ENCODE measurements around the gene SORBS2. TPM values are rescaled to one million over a fixed set of nuclear protein-coding genes. Genes with fewer than 3 reads are reported as not detected.
"Not testable (repeated sequence)": the region's sequence is repeated elsewhere in the genome, so short reads cannot be mapped to it uniquely, and the experiment has no call there.

The SORBS2 gene
- total RNA-seq, 1 donor from 2014 or later = 1.1 TPM

DNA sequence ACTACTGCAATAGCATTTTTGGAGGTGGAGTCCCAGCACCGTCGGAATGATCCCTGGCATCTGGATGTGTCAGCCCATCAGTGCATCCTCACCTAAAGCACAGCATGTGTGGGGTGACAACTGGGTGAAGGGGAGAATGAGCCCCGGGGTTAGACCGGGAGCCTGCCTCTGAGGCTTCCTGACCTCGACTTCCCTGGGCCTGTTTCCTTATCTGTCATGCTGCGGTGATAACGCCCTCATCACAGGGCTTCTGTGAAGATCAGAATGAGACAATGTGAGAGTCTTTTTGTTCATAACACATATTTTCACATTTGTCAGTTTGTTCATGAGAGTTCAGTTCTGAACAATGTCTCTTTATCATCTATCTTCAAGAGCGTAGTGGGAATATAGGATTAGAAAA lies 245.6 kb downstream of the SORBS2 start:
- no peaks in the 10 kb centered on the region for H3K36me3 ChIP-seq (ENCODE audit: control insufficient read depth, insufficient read depth, low read length)
- no peaks in the 10 kb centered on the region for H3K27me3 ChIP-seq (ENCODE audit: control insufficient read depth, insufficient read depth, low read length)
- H3K4me3 ChIP-seq (ENCODE audit: low read depth, low read length) = no peak overlapping the region
- FAIRE-seq (no peak), DNase-seq (ENCODE audit: low read depth) (no peak)
- no peak for TF ChIP-seq CTCF (IDR thresholded peaks at IDR 0.05; ENCODE audit: insufficient read depth, low read length, severe bottlenecking)

GRCh38 chr4:185565696-185566095 lies 246.3 kb downstream of the SORBS2 start:
- DNase-seq (ENCODE audit: low read depth) = no peak
- H3K27me3 ChIP-seq (ENCODE audit: control insufficient read depth, insufficient read depth, low read length) = no peaks in the 10 kb centered on the region
- FAIRE-seq = no peak
- H3K36me3 ChIP-seq (ENCODE audit: control insufficient read depth, insufficient read depth, low read length) = no peaks in the 10 kb centered on the region
- no peak for TF ChIP-seq CTCF (IDR thresholded peaks at IDR 0.05; ENCODE audit: insufficient read depth, low read length, severe bottlenecking)
- no peak overlapping the region for H3K4me3 ChIP-seq (ENCODE audit: low read depth, low read length)

- no peak for TF ChIP-seq CTCF (IDR thresholded peaks at IDR 0.05; ENCODE audit: insufficient read depth, low read length, severe bottlenecking)
- Histone ChIP-seq H3K36me3 (ENCODE audit: control insufficient read depth, insufficient read depth, low read length) (no peaks in the 10 kb centered on the region), H3K27me3 (ENCODE audit: control insufficient read depth, insufficient read depth, low read length) (no peaks in the 10 kb centered on the region), H3K4me3 (ENCODE audit: low read depth, low read length) (no peak overlapping the region)
- FAIRE-seq (no peak), DNase-seq (ENCODE audit: low read depth) (no peak)
These were observed 247.6 kb downstream of the SORBS2 start for GRCh38 chr4:185564349-185564748.

DNA sequence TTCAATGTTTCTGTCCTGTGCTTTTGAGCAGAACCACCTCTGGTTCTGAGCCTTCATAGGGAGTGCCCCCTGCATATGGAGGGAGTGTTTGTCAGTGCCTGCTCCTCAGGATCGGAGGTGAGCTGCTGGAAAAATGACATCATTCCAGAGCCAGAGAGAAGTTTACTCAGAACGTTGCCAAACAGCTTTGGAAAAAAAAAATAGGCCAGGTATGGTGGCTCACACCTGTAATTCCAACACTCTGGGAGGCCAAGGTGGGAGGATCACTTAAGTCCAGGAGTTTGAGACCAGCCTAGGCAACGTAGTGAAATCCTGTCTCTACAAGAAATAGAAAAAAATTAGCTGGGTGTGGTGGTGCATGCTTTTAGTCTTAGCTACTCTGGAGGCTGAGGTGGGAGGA lies 249.5 kb downstream of the SORBS2 start:
- no peaks in the 10 kb centered on the region for H3K27me3 ChIP-seq (ENCODE audit: control insufficient read depth, insufficient read depth, low read length)
- H3K4me3 ChIP-seq (ENCODE audit: low read depth, low read length) = no peak overlapping the region
- FAIRE-seq (no peak), DNase-seq (ENCODE audit: low read depth) (peak; percentile 10)
- no peak for TF ChIP-seq CTCF (IDR thresholded peaks at IDR 0.05; ENCODE audit: insufficient read depth, low read length, severe bottlenecking)
- no peaks in the 10 kb centered on the region for H3K36me3 ChIP-seq (ENCODE audit: control insufficient read depth, insufficient read depth, low read length)

DNA sequence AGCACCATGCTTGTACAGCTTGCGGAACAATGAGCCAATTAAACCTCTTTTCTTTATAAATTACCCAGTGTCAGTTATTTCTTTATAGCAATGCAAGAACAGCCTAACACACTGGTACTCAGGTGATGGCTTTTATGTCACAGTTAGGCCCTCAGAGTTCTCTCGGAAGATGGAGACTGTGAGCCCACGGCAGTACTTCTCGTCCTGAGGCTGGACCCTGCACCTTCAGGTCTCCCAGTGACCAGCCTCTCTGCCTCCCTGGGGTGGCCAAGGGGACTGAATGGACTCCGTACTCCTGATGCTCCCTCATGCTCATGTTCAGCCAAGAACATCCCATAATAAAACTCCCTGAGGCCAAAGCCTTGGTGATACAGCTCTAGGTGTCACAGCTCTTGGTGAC lies 251.7 kb downstream of the SORBS2 start:
- Histone ChIP-seq H3K27me3 (ENCODE audit: control insufficient read depth, insufficient read depth, low read length) (no peaks in the 10 kb centered on the region), H3K4me3 (ENCODE audit: low read depth, low read length) (no peak overlapping the region), H3K36me3 (ENCODE audit: control insufficient read depth, insufficient read depth, low read length) (no peaks in the 10 kb centered on the region)
- no peak for DNase-seq (ENCODE audit: low read depth)
- FAIRE-seq = no peak
- TF ChIP-seq CTCF (IDR thresholded peaks at IDR 0.05; ENCODE audit: insufficient read depth, low read length, severe bottlenecking) = no peak

- DNase-seq (ENCODE audit: low read depth) (peak; percentile 91), FAIRE-seq (peak; percentile 81)
- no peaks in the 10 kb centered on the region for H3K27me3 ChIP-seq (ENCODE audit: control insufficient read depth, insufficient read depth, low read length)
- no peak for TF ChIP-seq CTCF (IDR thresholded peaks at IDR 0.05; ENCODE audit: insufficient read depth, low read length, severe bottlenecking)
- H3K4me3 ChIP-seq (ENCODE audit: low read depth, low read length) = no peak overlapping the region
- no peaks in the 10 kb centered on the region for H3K36me3 ChIP-seq (ENCODE audit: control insufficient read depth, insufficient read depth, low read length)
These were observed 252.1 kb downstream of the SORBS2 start for GRCh38 chr4:185559915-185560281.

DNA sequence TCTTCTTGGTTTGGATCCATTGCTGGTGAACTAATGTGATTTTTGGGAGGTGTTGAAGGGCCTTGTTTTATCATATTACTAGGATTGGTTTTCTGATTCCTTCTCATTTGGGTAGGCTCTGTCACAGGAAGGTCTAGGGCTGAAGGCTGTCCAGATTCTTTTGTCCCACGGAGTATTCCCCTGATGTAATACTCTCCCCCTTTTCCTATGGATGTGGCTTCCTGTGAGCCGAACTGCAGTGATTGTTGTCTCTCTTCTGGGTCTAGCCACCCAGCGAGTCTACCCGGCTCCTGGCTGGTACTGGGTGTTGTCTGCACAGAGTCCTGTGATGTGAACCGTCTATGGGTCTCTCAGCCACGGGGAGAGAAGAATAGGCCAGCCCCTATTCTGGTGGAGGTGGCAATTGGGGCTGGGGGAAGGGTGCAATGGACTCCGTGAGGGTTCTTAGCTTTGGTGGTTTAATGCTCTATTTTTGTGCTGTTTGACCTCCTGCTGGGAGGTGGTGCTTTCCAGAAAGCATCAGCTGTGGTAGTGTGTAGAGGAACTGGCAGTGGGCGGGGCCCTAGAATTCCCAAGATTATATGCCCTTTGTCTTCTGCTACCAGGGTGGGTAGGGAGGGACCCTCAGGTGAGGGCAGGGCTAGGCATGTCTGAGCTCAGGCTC lies 252.6 kb downstream of the SORBS2 start:
- not testable (repeated sequence) for H3K4me3 ChIP-seq (ENCODE audit: low read depth, low read length); H3K27me3 ChIP-seq (ENCODE audit: control insufficient read depth, insufficient read depth, low read length); DNase-seq (ENCODE audit: low read depth); FAIRE-seq; H3K36me3 ChIP-seq (ENCODE audit: control insufficient read depth, insufficient read depth, low read length)
